HG02678 (cell line): ENCODE results near the gene MRPS30.
"Not testable (repeated sequence)": the region's sequence is repeated elsewhere in the genome, so short reads cannot be mapped to it uniquely, and the experiment has no call there.

Experiments used
- ATAC-seq: cut with Tn5 transposase; IDR thresholded peaks from one replicate; pipeline ENCODE4 v1.9.1; 2021; ENCODE audit warnings: mild to moderate bottlenecking, moderate library complexity; ENCODE audit not compliant: unreplicated experiment

Gene MRPS30

GRCh38 chr5:44808435-44809214 is at the start of gene MRPS30:
MRPS30 (plus strand) TSS chr5:44808947; CDS start chr5:44808963, 16 bp downstream.
- ATAC-seq: peak; percentile 98

GRCh38 chr5:44769200-44769876 is 39.4 kb upstream of the MRPS30 start:
- no peak for ATAC-seq

DNA sequence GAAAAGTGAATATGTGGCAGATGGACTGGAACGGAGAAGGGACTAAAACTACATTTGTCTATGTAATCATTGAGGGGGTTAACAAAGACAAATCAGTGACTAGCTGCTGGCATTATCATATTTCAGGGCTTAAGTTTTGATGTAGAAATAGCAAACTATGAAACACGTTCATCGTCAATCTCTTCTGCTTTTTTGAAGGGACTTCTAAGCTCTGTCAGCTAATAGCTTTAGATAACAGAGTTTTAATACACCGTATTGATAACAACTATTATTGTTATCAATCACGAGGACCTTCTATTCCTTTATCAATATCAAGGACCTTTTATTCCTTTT is 38.9 kb upstream of the MRPS30 start:
- ATAC-seq: no peak

GRCh38 chr5:44770780-44771717 is 37.7 kb upstream of the MRPS30 start:
- ATAC-seq: no peak

DNA sequence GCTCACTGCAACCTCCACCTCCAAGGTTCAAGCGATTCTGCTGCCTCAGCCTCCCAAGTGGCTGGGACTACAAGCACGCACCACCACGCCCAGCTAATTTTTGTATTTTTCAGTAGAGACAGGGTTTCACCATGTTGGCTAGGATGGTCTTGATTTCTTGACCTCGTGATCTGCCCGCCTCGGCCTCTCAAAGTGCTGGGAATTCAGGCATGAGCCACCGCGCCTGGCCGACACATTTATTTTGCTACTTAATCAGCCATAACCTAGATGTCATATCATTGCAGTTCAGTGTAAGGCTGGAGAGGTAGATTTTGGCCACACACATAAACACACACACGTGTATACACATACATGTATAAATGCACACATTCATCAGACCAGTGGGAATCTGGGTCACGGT is 36.4 kb upstream of the MRPS30 start:
- ATAC-seq: not testable (repeated sequence)

DNA sequence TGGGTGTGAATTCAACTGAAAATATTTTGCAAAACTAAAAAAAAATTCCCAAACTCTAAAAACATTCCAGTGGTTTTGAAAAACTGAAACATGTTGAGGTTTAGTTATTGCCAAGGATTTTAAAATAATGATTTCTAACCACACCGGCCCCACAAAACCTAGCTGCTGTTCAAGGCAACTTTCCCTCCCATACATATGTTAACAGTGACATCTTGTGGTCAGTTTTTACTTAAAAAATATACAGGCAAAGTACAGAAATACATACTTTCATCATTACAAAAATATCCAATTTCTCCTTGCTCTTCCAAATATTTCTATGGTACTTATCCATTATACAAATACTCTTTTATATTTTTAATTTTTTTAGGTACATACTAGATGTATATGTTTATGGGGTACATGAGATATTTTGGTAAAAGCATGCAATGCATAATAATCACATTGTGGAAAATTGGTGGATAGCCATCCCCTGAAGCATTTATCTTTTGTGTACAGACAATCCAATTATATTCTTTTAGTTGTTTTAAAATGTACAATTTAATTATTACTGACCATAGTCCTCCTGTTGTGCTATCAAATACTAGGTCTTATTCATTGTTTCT is 34.4 kb upstream of the MRPS30 start:
- ATAC-seq: peak; percentile 62

- no peak for ATAC-seq
These were observed 29.6 kb upstream of the MRPS30 start for GRCh38 chr5:44779167-44779566.

DNA sequence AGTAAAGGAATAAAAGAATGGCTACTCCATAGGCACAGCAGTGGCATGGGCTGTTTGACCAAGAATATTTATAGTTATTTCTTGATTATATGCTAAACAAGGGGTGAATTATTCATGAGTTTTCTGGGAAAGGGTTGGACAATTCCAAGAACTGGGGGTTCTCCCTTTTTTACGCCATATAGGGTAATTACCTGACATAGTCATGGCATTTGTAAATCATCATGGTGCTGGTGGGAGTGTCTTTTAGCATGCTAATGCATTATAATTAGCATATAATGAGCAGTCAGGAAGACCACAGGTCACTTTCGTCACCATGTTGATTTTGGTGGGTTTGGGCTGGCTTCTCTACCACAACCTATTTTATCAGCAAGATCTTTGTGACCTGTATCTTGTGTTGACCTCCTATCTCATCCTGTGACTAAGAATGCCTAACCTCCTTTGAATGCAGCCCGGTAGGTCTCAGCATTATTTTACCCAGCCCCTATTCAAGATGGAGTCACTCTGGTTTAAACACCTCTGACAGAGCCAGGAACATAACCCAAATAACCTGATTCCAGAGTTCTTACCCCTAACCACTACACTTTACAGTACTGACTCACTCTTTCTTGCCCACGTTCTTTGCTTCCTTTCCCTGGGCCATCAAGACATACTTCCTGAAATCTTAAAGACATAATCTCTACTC is 25.0 kb upstream of the MRPS30 start:
- ATAC-seq: no peak

- ATAC-seq: no peak
These were observed 21.0 kb upstream of the MRPS30 start for GRCh38 chr5:44787731-44788130.

GRCh38 chr5:44789372-44789995 is 19.3 kb upstream of the MRPS30 start:
- not testable (repeated sequence) for ATAC-seq

DNA sequence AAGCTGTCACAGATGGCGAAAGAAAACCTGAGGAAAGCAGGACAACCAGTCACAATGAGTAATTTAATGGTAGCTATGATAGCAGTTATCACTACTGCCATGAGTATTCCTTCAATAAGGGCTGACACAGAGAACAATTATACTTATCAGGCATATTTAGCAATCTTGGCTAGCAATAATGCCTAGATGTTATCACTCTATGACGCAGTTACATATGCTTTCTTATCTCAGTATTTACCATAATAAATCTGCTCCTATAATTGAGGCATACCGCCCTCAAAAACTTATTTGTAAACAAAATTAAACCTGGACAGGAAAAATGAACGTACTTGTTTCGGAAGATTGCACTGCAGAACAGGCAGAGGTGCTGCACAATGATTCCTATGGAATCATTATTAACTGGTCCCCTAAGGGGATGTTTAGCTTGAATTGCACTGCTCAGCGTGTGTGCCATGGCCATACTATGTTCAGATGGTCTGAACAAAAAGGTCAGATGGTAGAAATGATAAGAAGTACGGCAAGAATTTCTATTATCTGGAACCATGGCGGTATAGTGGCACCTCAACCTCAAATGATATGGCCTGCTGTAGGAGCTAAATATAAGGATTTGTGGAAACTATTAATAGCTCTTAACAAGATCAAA is 16.6 kb upstream of the MRPS30 start:
- not testable (repeated sequence) for ATAC-seq

- ATAC-seq: no peak
These were observed 14.4 kb upstream of the MRPS30 start for GRCh38 chr5:44794371-44794770.

DNA sequence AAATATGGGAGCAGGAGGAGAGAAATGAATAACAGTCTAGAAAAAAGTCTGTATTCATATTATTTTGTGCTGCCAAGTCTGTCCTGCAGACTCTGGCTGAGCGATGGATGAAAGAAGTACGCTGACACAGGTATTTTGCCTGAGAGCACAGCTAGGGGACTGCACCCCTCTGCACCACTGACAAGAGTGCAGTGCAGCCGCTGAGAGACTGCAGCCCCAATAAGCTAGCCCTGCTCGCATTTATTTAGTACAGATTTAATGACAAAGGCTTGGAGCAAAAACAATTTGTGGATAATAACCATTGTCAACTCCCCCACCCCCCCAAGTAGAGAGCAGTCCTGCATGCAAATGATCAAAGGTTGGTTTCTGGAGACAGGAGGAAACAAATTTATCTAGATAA is 13.3 kb upstream of the MRPS30 start:
- ATAC-seq: no peak

DNA sequence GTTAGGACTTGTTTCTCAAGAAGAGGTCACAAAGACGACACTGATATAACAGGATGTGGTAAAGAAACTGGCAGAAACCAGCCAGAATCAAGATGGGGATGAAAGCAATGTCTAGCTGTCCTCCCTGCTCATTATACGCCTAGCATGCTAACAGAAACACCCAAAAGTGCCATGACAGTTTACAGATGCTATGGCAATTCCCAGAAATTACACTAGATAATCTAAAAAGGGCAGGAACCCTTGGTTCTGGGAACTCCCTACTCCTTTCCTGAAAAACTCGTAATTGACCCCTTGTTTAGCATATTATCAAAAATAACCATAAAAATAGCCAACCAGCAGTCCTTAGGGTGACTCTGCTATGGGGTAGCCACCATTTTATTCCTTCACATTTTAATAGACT is 10.9 kb upstream of the MRPS30 start:
- no peak for ATAC-seq

GRCh38 chr5:44801992-44802391 is 6.8 kb upstream of the MRPS30 start:
- no peak for ATAC-seq

DNA sequence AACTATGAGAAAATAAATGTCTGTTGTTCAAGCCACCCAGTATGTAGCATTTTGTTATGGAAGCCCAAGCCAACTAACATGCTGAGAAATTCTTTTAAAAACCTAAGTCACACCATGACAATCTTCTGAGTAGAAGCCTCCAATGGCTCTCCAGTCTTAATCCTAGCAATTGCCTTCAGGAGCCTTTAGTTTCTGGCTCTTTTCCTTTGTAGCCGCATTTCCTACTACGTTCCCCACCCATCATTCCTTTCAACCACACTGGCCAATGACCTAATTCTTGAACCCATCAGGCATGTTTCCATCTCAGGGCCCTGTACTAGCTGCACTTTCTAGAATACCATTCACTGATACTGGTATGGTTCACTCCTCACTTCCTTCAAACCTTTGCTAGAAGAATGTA is 2.1 kb upstream of the MRPS30 start:
- no peak for ATAC-seq

- no peak for ATAC-seq
These were observed 1.5 kb upstream of the MRPS30 start for GRCh38 chr5:44807269-44807668.

GRCh38 chr5:44809215-44809955 is 638 bp downstream of the MRPS30 start:
- ATAC-seq: peak; percentile 37

- no peak for ATAC-seq
These were observed 1.2 kb downstream of the MRPS30 start for GRCh38 chr5:44809956-44810420.
